PC-9 (cell line): ENCODE results near the gene CFAP119.

Source experiments
- EZH2 ChIP-seq: fragments of 200-600 bp; sonication (generic); IDR thresholded peaks from 2 replicates; pipeline ENCODE4 v1.8.0; 2017; ENCODE audit warnings: antibody characterized with exemption, low read depth
- TF ChIP-seq, protein P1 (sequence below): fragments of 200-600 bp; sonication (generic); conservative IDR thresholded peaks from 2 replicates; pipeline ENCODE4 v1.6.1; 2017; ENCODE audit warnings: mixed run types, antibody characterized with exemption, mild to moderate bottlenecking, moderate library complexity

DNA sequence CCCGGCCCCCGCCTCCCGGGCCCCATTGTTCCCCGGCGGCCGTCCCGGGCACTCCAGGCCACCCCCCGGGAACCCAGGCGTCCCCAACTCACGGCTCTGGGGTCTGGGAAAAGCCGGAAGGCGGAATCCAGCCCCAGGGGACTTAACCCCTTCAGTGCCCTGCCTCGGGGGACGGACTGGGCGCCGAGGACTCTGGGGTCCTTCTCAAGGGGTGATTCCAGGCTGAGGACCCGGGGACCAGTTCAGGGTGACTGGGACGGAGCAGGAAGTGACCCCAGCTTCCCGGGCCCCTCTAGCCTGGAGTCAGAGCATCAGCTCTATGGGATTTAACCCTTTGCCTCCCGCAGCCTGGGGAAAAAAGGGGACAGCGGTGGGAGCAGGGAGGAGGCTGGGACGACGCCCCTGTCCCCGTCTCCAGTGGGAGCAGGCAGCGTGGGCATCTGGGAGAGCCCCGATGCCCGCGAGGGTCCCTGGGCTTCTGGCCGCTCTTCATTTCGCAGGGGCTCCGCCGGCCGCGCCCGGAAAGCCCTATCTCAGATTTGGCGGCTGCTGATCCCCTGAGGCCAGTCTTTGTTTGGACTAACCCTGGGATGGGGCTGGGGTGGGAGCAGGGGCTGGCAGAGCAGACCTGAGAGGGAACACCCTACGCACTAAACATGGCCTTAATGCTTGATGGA lies 25.2 kb upstream of the CFAP119 start, which contains the start of gene ZNF629:
- TF ChIP-seq, protein P1, sequence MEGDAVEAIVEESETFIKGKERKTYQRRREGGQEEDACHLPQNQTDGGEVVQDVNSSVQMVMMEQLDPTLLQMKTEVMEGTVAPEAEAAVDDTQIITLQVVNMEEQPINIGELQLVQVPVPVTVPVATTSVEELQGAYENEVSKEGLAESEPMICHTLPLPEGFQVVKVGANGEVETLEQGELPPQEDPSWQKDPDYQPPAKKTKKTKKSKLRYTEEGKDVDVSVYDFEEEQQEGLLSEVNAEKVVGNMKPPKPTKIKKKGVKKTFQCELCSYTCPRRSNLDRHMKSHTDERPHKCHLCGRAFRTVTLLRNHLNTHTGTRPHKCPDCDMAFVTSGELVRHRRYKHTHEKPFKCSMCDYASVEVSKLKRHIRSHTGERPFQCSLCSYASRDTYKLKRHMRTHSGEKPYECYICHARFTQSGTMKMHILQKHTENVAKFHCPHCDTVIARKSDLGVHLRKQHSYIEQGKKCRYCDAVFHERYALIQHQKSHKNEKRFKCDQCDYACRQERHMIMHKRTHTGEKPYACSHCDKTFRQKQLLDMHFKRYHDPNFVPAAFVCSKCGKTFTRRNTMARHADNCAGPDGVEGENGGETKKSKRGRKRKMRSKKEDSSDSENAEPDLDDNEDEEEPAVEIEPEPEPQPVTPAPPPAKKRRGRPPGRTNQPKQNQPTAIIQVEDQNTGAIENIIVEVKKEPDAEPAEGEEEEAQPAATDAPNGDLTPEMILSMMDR = no peak
- no peak for TF ChIP-seq EZH2
